ENCODE results near the gene TRHDE. TPM values are rescaled to one million over a fixed set of nuclear protein-coding genes. Genes with fewer than 3 reads are reported as not detected.
A peak's percentile ranks its signal among the peaks of the same experiment; 100 is the strongest.

The TRHDE gene
- total RNA-seq, 1 experiment from 2014 or later: 5.5 TPM

DNA sequence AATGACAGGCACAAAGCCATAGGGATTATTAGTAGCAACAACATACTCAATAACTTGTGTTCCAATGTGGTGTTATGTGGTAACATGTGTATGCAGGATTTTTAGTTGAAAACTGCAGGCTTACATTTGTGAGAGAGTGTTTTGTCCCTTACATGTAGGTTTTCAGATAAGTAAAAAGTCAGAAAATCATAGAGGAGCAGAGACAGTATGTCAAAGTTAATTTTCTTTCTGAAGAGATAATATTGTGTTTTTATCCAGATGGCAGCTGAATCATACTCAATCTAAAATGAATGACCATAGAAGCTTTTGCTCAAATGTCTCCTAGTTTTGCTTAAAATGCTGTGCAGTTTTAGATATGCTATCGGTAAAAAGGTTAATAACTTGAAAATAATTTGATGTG lies 277.0 kb downstream of the TRHDE start (continued):
- TF ChIP-seq, protein P1, sequence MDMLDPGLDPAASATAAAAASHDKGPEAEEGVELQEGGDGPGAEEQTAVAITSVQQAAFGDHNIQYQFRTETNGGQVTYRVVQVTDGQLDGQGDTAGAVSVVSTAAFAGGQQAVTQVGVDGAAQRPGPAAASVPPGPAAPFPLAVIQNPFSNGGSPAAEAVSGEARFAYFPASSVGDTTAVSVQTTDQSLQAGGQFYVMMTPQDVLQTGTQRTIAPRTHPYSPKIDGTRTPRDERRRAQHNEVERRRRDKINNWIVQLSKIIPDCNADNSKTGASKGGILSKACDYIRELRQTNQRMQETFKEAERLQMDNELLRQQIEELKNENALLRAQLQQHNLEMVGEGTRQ (CRISPR knock-in tag; IDR thresholded peaks at IDR 0.05): no peak
- no peak for TF ChIP-seq GABPB1 (CRISPR knock-in tag; IDR thresholded peaks at IDR 0.05)
- TF ChIP-seq, protein P2, sequence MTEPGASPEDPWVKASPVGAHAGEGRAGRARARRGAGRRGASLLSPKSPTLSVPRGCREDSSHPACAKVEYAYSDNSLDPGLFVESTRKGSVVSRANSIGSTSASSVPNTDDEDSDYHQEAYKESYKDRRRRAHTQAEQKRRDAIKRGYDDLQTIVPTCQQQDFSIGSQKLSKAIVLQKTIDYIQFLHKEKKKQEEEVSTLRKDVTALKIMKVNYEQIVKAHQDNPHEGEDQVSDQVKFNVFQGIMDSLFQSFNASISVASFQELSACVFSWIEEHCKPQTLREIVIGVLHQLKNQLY (CRISPR knock-in tag; IDR thresholded peaks at IDR 0.05): no peak
- TF ChIP-seq, protein P3, sequence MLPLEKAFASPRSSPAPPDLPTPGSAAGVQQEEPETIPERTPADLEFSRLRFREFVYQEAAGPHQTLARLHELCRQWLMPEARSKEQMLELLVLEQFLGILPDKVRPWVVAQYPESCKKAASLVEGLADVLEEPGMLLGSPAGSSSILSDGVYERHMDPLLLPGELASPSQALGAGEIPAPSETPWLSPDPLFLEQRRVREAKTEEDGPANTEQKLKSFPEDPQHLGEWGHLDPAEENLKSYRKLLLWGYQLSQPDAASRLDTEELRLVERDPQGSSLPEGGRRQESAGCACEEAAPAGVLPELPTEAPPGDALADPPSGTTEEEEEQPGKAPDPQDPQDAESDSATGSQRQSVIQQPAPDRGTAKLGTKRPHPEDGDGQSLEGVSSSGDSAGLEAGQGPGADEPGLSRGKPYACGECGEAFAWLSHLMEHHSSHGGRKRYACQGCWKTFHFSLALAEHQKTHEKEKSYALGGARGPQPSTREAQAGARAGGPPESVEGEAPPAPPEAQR (CRISPR knock-in tag; IDR thresholded peaks at IDR 0.05): no peak
- TF ChIP-seq, protein P4, sequence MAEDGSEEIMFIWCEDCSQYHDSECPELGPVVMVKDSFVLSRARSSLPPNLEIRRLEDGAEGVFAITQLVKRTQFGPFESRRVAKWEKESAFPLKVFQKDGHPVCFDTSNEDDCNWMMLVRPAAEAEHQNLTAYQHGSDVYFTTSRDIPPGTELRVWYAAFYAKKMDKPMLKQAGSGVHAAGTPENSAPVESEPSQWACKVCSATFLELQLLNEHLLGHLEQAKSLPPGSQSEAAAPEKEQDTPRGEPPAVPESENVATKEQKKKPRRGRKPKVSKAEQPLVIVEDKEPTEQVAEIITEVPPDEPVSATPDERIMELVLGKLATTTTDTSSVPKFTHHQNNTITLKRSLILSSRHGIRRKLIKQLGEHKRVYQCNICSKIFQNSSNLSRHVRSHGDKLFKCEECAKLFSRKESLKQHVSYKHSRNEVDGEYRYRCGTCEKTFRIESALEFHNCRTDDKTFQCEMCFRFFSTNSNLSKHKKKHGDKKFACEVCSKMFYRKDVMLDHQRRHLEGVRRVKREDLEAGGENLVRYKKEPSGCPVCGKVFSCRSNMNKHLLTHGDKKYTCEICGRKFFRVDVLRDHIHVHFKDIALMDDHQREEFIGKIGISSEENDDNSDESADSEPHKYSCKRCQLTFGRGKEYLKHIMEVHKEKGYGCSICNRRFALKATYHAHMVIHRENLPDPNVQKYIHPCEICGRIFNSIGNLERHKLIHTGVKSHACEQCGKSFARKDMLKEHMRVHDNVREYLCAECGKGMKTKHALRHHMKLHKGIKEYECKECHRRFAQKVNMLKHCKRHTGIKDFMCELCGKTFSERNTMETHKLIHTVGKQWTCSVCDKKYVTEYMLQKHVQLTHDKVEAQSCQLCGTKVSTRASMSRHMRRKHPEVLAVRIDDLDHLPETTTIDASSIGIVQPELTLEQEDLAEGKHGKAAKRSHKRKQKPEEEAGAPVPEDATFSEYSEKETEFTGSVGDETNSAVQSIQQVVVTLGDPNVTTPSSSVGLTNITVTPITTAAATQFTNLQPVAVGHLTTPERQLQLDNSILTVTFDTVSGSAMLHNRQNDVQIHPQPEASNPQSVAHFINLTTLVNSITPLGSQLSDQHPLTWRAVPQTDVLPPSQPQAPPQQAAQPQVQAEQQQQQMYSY (CRISPR knock-in tag; IDR thresholded peaks at IDR 0.05): no peak
- TF ChIP-seq FOXP1 (CRISPR knock-in tag; IDR thresholded peaks at IDR 0.05; ENCODE audit: borderline replicate concordance): no peak
- no peak for TF ChIP-seq HMGA2 (CRISPR knock-in tag; IDR thresholded peaks at IDR 0.05)
- no peak for TF ChIP-seq ZNF396 (CRISPR knock-in tag; IDR thresholded peaks at IDR 0.05; ENCODE audit: borderline replicate concordance)
- TF ChIP-seq, protein P5, sequence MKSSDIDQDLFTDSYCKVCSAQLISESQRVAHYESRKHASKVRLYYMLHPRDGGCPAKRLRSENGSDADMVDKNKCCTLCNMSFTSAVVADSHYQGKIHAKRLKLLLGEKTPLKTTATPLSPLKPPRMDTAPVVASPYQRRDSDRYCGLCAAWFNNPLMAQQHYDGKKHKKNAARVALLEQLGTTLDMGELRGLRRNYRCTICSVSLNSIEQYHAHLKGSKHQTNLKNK (CRISPR knock-in tag; IDR thresholded peaks at IDR 0.05): no peak
- no peak for TF ChIP-seq TP53 (CRISPR knock-in tag; IDR thresholded peaks at IDR 0.05)

DNA sequence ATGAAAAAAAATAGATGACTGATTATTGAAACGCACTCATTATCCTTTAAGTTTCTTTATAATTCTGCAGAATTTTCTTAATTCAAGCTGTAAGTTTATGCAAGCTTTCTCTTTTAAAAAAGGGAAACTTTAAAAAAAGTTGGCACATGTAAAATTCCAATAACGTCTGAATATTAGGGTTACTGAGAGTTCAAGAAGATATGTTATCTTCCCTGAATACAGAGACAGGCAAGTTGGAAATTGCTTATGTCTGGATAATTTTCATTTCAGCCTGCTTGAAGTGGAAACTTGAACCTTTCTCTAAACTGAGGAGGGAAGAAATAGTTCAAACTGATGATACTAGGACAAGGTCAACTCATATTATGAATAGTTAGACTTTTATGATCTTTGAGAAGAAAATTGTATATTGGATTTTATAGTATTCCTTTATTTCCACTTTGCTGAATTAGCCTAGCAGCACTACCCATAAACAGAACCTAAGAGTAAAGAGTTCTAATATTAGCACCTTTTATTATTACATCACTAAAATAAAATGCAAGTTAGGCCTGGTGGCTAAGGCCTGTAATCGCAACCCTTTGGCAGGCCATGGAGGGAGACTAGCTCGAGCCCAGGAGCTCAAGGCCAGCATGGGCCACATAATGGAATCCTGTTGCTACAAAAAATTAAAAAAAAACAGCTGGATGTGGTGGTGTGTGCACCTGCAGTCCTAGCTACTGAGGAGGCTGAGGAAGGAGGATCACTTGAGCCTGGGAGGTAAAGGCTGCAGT lies 288.0 kb downstream of the TRHDE start:
- ATAC-seq: peak; percentile 78
- H3K4me1 Mint-ChIP-seq: no peaks in the 10 kb centered on the region
- ChIA-PET POLR2A (no interaction called here), CTCF (interaction anchor here (0.6 kb wide), 1 partner anchor 256 kb away, joined by 4 read pairs; no protein-coding TSS in a partner anchor)
- H3K27ac Mint-ChIP-seq: no peak overlapping the region
- H3K27me3 Mint-ChIP-seq (ENCODE audit: low read depth): no peaks in the 10 kb centered on the region
- H3K36me3 Mint-ChIP-seq: no peaks in the 10 kb centered on the region
- H3K4me3 Mint-ChIP-seq: no peak overlapping the region
- peak; percentile 10 for DNase-seq (ENCODE audit: low spot score)
- no peaks in the 10 kb centered on the region for H3K9me3 Mint-ChIP-seq
- TF ChIP-seq, protein P1 (CRISPR knock-in tag; IDR thresholded peaks at IDR 0.05): no peak
- TF ChIP-seq, protein P6, sequence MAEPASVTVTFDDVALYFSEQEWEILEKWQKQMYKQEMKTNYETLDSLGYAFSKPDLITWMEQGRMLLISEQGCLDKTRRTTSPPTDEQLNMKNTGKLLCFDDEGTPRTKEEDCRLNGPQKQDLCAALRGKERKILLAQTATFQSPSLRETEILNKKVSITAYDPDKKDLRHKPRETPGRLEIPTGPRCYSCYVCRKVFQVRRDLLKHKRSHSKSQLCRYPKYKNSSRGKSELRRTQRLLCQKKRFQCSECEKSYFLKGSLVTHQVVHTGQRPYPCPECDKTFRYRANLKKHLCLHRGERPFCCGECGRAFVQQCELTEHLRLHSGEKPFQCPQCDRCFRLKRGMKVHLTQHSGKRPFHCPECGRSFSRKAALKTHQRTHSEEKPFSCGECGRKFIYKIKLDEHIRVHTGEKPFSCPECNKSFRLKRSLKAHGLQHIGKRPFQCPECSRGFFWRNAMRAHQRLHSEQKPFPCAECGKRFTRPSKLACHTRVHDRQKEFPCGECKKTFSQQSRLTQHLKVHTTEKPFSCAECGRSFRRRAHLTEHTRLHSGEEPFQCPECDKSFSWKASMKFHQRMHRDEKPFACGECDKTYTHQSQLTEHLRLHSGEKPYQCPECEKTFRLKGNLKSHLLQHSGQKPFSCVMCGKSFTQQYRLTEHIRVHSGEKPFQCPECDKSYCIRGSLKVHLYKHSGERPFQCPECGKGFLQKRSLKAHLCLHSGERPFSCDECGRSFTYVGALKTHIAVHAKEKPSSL (CRISPR knock-in tag; conservative IDR thresholded peaks at IDR 0.05): no peak
- TF ChIP-seq, protein P7, sequence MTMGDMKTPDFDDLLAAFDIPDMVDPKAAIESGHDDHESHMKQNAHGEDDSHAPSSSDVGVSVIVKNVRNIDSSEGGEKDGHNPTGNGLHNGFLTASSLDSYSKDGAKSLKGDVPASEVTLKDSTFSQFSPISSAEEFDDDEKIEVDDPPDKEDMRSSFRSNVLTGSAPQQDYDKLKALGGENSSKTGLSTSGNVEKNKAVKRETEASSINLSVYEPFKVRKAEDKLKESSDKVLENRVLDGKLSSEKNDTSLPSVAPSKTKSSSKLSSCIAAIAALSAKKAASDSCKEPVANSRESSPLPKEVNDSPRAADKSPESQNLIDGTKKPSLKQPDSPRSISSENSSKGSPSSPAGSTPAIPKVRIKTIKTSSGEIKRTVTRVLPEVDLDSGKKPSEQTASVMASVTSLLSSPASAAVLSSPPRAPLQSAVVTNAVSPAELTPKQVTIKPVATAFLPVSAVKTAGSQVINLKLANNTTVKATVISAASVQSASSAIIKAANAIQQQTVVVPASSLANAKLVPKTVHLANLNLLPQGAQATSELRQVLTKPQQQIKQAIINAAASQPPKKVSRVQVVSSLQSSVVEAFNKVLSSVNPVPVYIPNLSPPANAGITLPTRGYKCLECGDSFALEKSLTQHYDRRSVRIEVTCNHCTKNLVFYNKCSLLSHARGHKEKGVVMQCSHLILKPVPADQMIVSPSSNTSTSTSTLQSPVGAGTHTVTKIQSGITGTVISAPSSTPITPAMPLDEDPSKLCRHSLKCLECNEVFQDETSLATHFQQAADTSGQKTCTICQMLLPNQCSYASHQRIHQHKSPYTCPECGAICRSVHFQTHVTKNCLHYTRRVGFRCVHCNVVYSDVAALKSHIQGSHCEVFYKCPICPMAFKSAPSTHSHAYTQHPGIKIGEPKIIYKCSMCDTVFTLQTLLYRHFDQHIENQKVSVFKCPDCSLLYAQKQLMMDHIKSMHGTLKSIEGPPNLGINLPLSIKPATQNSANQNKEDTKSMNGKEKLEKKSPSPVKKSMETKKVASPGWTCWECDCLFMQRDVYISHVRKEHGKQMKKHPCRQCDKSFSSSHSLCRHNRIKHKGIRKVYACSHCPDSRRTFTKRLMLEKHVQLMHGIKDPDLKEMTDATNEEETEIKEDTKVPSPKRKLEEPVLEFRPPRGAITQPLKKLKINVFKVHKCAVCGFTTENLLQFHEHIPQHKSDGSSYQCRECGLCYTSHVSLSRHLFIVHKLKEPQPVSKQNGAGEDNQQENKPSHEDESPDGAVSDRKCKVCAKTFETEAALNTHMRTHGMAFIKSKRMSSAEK (CRISPR knock-in tag; IDR thresholded peaks at IDR 0.05; ENCODE audit: borderline replicate concordance): no peak
- TF ChIP-seq, protein P8, sequence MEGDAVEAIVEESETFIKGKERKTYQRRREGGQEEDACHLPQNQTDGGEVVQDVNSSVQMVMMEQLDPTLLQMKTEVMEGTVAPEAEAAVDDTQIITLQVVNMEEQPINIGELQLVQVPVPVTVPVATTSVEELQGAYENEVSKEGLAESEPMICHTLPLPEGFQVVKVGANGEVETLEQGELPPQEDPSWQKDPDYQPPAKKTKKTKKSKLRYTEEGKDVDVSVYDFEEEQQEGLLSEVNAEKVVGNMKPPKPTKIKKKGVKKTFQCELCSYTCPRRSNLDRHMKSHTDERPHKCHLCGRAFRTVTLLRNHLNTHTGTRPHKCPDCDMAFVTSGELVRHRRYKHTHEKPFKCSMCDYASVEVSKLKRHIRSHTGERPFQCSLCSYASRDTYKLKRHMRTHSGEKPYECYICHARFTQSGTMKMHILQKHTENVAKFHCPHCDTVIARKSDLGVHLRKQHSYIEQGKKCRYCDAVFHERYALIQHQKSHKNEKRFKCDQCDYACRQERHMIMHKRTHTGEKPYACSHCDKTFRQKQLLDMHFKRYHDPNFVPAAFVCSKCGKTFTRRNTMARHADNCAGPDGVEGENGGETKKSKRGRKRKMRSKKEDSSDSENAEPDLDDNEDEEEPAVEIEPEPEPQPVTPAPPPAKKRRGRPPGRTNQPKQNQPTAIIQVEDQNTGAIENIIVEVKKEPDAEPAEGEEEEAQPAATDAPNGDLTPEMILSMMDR (IDR thresholded peaks at IDR 0.05): no peak
- TF ChIP-seq TP53 (CRISPR knock-in tag; IDR thresholded peaks at IDR 0.05) (no peak), ZNF232 (CRISPR knock-in tag; IDR thresholded peaks at IDR 0.05) (no peak)
- TF ChIP-seq, protein P9, sequence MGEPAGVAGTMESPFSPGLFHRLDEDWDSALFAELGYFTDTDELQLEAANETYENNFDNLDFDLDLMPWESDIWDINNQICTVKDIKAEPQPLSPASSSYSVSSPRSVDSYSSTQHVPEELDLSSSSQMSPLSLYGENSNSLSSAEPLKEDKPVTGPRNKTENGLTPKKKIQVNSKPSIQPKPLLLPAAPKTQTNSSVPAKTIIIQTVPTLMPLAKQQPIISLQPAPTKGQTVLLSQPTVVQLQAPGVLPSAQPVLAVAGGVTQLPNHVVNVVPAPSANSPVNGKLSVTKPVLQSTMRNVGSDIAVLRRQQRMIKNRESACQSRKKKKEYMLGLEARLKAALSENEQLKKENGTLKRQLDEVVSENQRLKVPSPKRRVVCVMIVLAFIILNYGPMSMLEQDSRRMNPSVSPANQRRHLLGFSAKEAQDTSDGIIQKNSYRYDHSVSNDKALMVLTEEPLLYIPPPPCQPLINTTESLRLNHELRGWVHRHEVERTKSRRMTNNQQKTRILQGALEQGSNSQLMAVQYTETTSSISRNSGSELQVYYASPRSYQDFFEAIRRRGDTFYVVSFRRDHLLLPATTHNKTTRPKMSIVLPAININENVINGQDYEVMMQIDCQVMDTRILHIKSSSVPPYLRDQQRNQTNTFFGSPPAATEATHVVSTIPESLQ (CRISPR knock-in tag; IDR thresholded peaks at IDR 0.05): no peak
